Astrocyte (in vitro differentiated cells and primary cell): ENCODE measurements around the gene SPHK2.

Source experiments
- EZH2 ChIP-seq: IDR thresholded peaks from 2 replicates; pipeline ENCODE4 v1.6.1; 2012; ENCODE audit warnings: mild to moderate bottlenecking, low read length, inconsistent platforms; ENCODE audit not compliant: insufficient read depth
- TF ChIP-seq, protein P1 (sequence below): IDR thresholded peaks from 2 replicates; pipeline ENCODE4 v1.5.1; 2011; ENCODE audit warnings: low read depth, mild to moderate bottlenecking, inconsistent platforms, low read length, moderate library complexity; ENCODE audit not compliant: insufficient read depth

DNA sequence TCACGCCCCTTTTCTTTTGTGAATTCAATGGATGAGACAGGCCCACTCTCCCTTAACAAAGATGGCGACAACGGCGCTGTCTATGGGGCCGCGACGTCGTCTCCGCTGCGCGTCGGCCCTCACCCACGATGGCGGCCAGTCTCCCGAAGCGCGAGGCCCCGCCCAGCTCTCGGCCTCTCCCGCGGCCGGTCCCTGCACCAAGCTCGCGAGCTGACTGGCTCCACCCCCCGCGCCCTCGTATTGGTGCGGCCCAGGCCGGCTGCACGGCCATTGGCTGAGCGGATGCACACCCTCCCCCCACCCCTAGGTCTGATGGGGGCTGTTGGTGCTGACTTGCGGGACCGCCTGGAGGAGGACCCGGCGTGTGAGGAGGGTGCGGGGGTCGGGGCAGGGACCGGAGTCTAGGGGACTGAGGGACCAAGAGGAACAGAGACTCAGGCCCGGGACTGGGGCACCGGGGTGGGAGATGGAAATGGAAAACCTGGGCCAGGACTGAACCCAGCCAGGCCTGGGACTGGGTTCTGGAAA, 4.8 kb downstream of the SPHK2 start:
- TF ChIP-seq EZH2 = no peak
- TF ChIP-seq, protein P1, sequence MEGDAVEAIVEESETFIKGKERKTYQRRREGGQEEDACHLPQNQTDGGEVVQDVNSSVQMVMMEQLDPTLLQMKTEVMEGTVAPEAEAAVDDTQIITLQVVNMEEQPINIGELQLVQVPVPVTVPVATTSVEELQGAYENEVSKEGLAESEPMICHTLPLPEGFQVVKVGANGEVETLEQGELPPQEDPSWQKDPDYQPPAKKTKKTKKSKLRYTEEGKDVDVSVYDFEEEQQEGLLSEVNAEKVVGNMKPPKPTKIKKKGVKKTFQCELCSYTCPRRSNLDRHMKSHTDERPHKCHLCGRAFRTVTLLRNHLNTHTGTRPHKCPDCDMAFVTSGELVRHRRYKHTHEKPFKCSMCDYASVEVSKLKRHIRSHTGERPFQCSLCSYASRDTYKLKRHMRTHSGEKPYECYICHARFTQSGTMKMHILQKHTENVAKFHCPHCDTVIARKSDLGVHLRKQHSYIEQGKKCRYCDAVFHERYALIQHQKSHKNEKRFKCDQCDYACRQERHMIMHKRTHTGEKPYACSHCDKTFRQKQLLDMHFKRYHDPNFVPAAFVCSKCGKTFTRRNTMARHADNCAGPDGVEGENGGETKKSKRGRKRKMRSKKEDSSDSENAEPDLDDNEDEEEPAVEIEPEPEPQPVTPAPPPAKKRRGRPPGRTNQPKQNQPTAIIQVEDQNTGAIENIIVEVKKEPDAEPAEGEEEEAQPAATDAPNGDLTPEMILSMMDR = no peak
